ENCODE measurements around the gene CHST9. TPM values are rescaled to one million over a fixed set of nuclear protein-coding genes. Genes with fewer than 3 reads are reported as not detected.

The CHST9 gene
- total RNA-seq, 2 experiments from 2014 or later: not detected

DNA sequence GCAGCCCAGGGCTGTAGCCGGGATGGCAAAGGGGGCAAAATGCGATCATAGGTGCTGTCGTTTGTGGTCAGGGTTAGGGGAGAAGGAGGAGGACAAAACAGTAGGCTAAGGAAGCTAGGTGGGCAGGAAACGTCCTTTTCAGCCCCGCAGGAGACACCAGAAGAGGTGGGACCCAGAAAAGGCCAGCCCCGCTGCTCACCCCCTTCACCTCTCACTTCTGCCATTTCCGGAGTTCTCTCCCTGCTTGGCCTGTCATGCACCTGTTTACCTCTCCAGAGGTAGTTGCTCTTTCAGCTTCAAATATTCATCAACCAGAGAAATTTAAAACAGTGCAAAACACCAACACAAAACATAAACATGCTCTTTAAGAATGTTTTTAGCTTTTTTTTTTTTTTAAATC is 320.4 kb downstream of the CHST9 start:
- Histone ChIP-seq H3K27me3 (ENCODE audit: control insufficient read depth in 1 of 2, insufficient read depth in 2 of 2, low read length in 2 of 2) (peaks cover 10% of the 10 kb centered on the region in 2 experiments), H3K9me3 (ENCODE audit: control insufficient read depth in 1 of 2, insufficient read depth in 1 of 2, low read length in 2 of 2) (peaks cover 0 to 18% of the 10 kb centered on the region in 2 experiments), H3K27ac (ENCODE audit: low read depth in 1 of 2, low read length in 2 of 2) (no peak overlapping the region), H3K36me3 (ENCODE audit: insufficient read depth, low read length) (no peaks in the 10 kb centered on the region), H3K4me1 (ENCODE audit: insufficient read depth, low read length) (no peaks in the 10 kb centered on the region), H3K4me3 (ENCODE audit: low read length) (no peak overlapping the region)
- TF ChIP-seq, protein P1, sequence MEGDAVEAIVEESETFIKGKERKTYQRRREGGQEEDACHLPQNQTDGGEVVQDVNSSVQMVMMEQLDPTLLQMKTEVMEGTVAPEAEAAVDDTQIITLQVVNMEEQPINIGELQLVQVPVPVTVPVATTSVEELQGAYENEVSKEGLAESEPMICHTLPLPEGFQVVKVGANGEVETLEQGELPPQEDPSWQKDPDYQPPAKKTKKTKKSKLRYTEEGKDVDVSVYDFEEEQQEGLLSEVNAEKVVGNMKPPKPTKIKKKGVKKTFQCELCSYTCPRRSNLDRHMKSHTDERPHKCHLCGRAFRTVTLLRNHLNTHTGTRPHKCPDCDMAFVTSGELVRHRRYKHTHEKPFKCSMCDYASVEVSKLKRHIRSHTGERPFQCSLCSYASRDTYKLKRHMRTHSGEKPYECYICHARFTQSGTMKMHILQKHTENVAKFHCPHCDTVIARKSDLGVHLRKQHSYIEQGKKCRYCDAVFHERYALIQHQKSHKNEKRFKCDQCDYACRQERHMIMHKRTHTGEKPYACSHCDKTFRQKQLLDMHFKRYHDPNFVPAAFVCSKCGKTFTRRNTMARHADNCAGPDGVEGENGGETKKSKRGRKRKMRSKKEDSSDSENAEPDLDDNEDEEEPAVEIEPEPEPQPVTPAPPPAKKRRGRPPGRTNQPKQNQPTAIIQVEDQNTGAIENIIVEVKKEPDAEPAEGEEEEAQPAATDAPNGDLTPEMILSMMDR (IDR thresholded peaks at IDR 0.05): no peak
- DNase-seq: no peak
- Mint-ChIP-seq H3K4me1 (ENCODE audit: low read depth) (no peaks in the 10 kb centered on the region), H3K27me3 (peaks cover 40% of the 10 kb centered on the region), H3K27ac (no peak overlapping the region), H3K36me3 (ENCODE audit: low read depth) (no peaks in the 10 kb centered on the region), H3K4me3 (no peak overlapping the region), H3K9me3 (no peaks in the 10 kb centered on the region)
- ChIA-PET POLR2A (no interaction called here), CTCF (no interaction called here)
- intact Hi-C loops (cut with DNase I, micrococcal nuclease): no loop called here
- no peak for ATAC-seq (ENCODE audit: poor library complexity)

DNA sequence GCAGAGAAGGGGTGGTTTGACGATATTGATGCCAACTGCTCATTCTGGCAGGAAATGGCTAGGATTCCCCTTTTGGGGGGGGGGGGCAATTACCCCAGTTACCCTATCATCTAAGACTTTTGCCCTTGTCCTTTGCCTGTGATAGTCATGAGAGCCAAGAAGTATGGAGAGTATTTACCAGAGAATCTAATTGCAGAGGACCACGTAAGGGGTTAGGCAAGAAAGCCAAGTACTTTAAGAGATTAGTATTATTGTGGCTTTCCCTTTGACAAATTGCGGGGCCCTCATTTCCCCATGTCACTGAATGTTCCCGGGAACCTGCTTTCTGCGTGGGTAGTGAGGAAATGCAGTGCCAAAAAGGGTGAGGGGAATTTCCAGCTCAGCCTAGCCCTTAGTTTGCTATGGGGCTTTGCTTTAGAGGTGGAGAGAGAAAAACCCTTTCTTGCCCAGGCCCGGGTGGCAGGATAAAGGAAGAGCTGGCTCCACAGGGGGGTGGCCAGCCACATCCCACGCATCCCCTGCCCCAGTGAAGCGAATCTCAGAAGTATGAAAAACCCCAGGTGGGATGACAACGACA is 321.1 kb downstream of the CHST9 start:
- TF ChIP-seq, protein P1 (IDR thresholded peaks at IDR 0.05): no peak
- Mint-ChIP-seq H3K27me3 (peaks cover 40% of the 10 kb centered on the region), H3K9me3 (no peaks in the 10 kb centered on the region), H3K36me3 (ENCODE audit: low read depth) (no peaks in the 10 kb centered on the region), H3K27ac (no peak overlapping the region), H3K4me1 (ENCODE audit: low read depth) (no peaks in the 10 kb centered on the region), H3K4me3 (no peak overlapping the region)
- no peak for DNase-seq
- Histone ChIP-seq H3K27ac (ENCODE audit: low read depth in 1 of 2, low read length in 2 of 2) (no peak overlapping the region), H3K4me3 (ENCODE audit: low read length) (no peak overlapping the region), H3K4me1 (ENCODE audit: insufficient read depth, low read length) (no peaks in the 10 kb centered on the region), H3K9me3 (ENCODE audit: control insufficient read depth in 1 of 2, insufficient read depth in 1 of 2, low read length in 2 of 2) (peaks cover 0 to 18% of the 10 kb centered on the region in 2 experiments), H3K27me3 (ENCODE audit: control insufficient read depth in 1 of 2, insufficient read depth in 2 of 2, low read length in 2 of 2) (peaks cover 10% of the 10 kb centered on the region in 2 experiments), H3K36me3 (ENCODE audit: insufficient read depth, low read length) (no peaks in the 10 kb centered on the region)
- intact Hi-C loops (cut with DNase I, micrococcal nuclease): no loop called here
- POLR2A ChIA-PET: no interaction called here
- CTCF ChIA-PET: no interaction called here
- no peak for ATAC-seq (ENCODE audit: poor library complexity)

DNA sequence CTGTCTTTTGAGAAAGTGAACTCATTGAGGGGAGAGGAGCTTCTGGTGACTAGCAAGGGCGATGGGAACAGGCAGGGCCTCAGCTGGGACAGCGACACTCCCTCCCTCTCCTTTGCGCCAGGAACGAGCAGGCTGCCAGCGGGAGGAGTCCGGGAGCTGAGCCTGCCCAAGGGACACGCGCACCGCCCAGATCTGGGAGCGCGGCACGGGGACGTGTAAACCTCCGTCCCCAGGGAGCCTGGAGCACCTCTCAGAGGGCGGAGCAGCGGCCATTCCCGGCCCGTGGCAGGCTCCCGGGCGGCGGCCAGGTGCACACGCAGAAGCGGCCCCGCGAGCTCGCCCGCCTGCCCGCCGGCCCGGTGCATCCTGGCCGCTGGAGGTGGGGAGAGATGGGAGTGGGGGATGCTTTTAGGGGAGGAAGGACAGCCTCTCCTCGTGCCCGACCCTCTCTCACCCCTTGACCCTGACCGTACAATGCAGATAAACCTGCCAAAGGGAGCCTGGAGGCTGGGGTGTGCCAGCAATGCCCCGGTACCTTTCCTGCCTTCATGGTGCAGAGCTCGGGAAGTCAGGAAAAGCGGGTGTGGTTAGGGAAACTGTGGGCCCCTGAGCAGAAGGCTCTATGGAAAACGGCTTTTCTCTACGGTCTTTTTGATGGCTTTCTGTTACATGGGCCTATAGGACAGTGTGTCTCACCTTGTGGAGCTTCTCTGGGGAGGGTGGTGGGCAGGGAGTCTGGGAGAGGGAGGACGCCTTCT is 321.8 kb downstream of the CHST9 start:
- H3K4me3 Mint-ChIP-seq: no peak overlapping the region
- peaks cover 40% of the 10 kb centered on the region for H3K27me3 Mint-ChIP-seq
- ChIA-PET POLR2A (no interaction called here), CTCF (no interaction called here)
- intact Hi-C loops (cut with DNase I, micrococcal nuclease): no loop called here
- H3K27me3 ChIP-seq (ENCODE audit: control insufficient read depth in 1 of 2, insufficient read depth in 2 of 2, low read length in 2 of 2): peaks cover 10% of the 10 kb centered on the region in 2 experiments
- no peak overlapping the region for H3K27ac ChIP-seq (ENCODE audit: low read depth in 1 of 2, low read length in 2 of 2)
- no peaks in the 10 kb centered on the region for H3K4me1 Mint-ChIP-seq (ENCODE audit: low read depth)
- ATAC-seq (ENCODE audit: poor library complexity) (no peak), DNase-seq (no peak)
- no peak overlapping the region for H3K4me3 ChIP-seq (ENCODE audit: low read length)
- H3K9me3 Mint-ChIP-seq: no peaks in the 10 kb centered on the region
- H3K36me3 Mint-ChIP-seq (ENCODE audit: low read depth): no peaks in the 10 kb centered on the region
- H3K36me3 ChIP-seq (ENCODE audit: insufficient read depth, low read length): no peaks in the 10 kb centered on the region
- peaks cover 0 to 18% of the 10 kb centered on the region in 2 experiments for H3K9me3 ChIP-seq (ENCODE audit: control insufficient read depth in 1 of 2, insufficient read depth in 1 of 2, low read length in 2 of 2)
- TF ChIP-seq, protein P1 (IDR thresholded peaks at IDR 0.05): no peak
- H3K27ac Mint-ChIP-seq: no peak overlapping the region
- H3K4me1 ChIP-seq (ENCODE audit: insufficient read depth, low read length): no peaks in the 10 kb centered on the region

All from CD4-positive, alpha-beta T cell (primary cell).